HepG2 (cell line): ENCODE data around the gene PARVA. TPM values are rescaled to one million over a fixed set of nuclear protein-coding genes. Genes with fewer than 3 reads are reported as not detected.

ENCODE experiments used
- ATAC-seq: fragments of 200-7000 bp; cut with Tn5 transposase; 3 replicates; pipeline ENCODE4 v1.9.1; 2020; ENCODE audit warnings: mild to moderate bottlenecking, moderate library complexity
- BruUV-seq: library from RNA; stranded (reverse); fragments of 400-500 nt; replicated peaks from 2 replicates; lab custom pipeline; 2021; lab: Mats Ljungman, UMichigan
- CTCF ChIA-PET: fragments of 300-600 bp; formaldehyde crosslinking; extraction: SDS; loops from one replicate; lab custom pipeline; 2021; ENCODE audit warnings: low total read pairs, inconsistent platforms, low intra/inter-chr PET ratio; lab: Yijun Ruan, JAX
- POLR2A ChIA-PET: fragments of 350-600 bp; sonication (Branson Sonifier 250); formaldehyde crosslinking; loops from one replicate; lab custom pipeline; 2020; ENCODE audit warnings: antibody characterized with exemption, inconsistent platforms; lab: Yijun Ruan, JAX
- DNase-seq: peaks from one replicate; pipeline ENCODE4 v3.0.0-alpha.2; 2015; ENCODE audit warnings: low spot score
- FAIRE-seq: peaks from 3 replicates; lab custom pipeline; 2011; peaks lifted over from hg19 to GRCh38; lab: Jason Lieb, UNC
- H2AFZ ChIP-seq: one replicate; pipeline ENCODE4 v1.6.1; 2011; ENCODE audit warnings: low read length, inconsistent platforms
- H3K27ac ChIP-seq: fragments of 300-600 bp; 3 replicates; pipeline ENCODE4 v1.8.0; 2011; ENCODE audit warnings: mixed run types, mild to moderate bottlenecking, mixed read lengths, low read length, inconsistent platforms; ENCODE audit not compliant: insufficient read depth; ENCODE audit errors: extremely low read length
- H3K27me3 ChIP-seq, 2 experiments: fragments of 200-600 bp in 1 of 2; 2 replicates in 1 of 2; 3 replicates in 1 of 2; pipeline versions ENCODE4 v1.6.0 to v1.8.0; 2011; ENCODE audit warnings: low read length in 2 of 2, mild to moderate bottlenecking in 2 of 2, moderate library complexity in 2 of 2, inconsistent platforms in 1 of 2; ENCODE audit not compliant: insufficient read depth in 2 of 2, control insufficient read depth in 1 of 2
- H3K36me3 ChIP-seq, 2 experiments: fragments of 200-600 bp in 1 of 2; replicated peaks in 1 of 2; 2 replicates in 1 of 2; 3 replicates in 1 of 2; pipeline versions ENCODE4 v1.5.1 to v1.8.0; 2011; ENCODE audit warnings: low read length in 2 of 2, inconsistent platforms in 1 of 2; ENCODE audit not compliant: insufficient read depth in 2 of 2, control insufficient read depth in 1 of 2
- H3K4me1 ChIP-seq: 2 replicates; pipeline ENCODE4 v1.5.1; 2012; ENCODE audit warnings: low read length, inconsistent platforms; ENCODE audit not compliant: insufficient read depth
- H3K4me2 ChIP-seq: 2 replicates; pipeline ENCODE4 v1.6.0; 2011; ENCODE audit warnings: low read depth, low read length, inconsistent platforms
- H3K4me3 ChIP-seq, 3 experiments: fragments of 200-600 bp in 1 of 3; sonication (generic), shearing (Covaris generic) in 1 of 3; replicated peaks in 1 of 3; 2 replicates each; pipeline ENCODE4 v1.5.1; 2011 to 2016; ENCODE audit warnings: low read length in 3 of 3, inconsistent platforms in 2 of 3, low read depth in 2 of 3, mild to moderate bottlenecking in 2 of 3, control low read depth in 1 of 3, mixed read lengths in 1 of 3; ENCODE audit not compliant: insufficient read depth in 1 of 3
- H3K79me2 ChIP-seq: one replicate; pipeline ENCODE4 v1.6.1; 2011; ENCODE audit warnings: low read length, inconsistent platforms; ENCODE audit not compliant: insufficient read depth
- H3K9ac ChIP-seq: 2 replicates; pipeline ENCODE4 v1.6.0; 2011; ENCODE audit warnings: mild to moderate bottlenecking, low read depth, low read length, inconsistent platforms; ENCODE audit not compliant: insufficient read depth
- H3K9me3 ChIP-seq: 2 replicates; pipeline ENCODE4 v1.5.1; 2012; ENCODE audit warnings: mild to moderate bottlenecking, low read length
- H4K20me1 ChIP-seq: 2 replicates; pipeline ENCODE4 v1.6.0; 2011; ENCODE audit warnings: inconsistent platforms, mild to moderate bottlenecking, low read length, moderate library complexity; ENCODE audit not compliant: insufficient read depth
- FOXO1 ChIP-seq: sonication (generic); formaldehyde crosslinking; IDR thresholded peaks from 2 replicates; pipeline ENCODE4 v1.4.0; 2020; ENCODE audit warnings: missing genetic modification reagents
- JDP2 ChIP-seq: sonication (generic); formaldehyde crosslinking; IDR thresholded peaks from 2 replicates; pipeline ENCODE4 v1.8.1; 2022; ENCODE audit warnings: missing genetic modification reagents, borderline replicate concordance
- KAT7 ChIP-seq: IDR thresholded peaks from 2 replicates; pipeline ENCODE4 v1.6.1; 2018; ENCODE audit warnings: borderline replicate concordance, missing compliant biosample characterization
- RBFOX2 ChIP-seq: fragments of 200-400 bp; formaldehyde crosslinking; IDR thresholded peaks from 2 replicates; pipeline ENCODE4 v1.6.1; 2017; ENCODE audit warnings: low read depth, mild to moderate bottlenecking, low read length
- RFXANK ChIP-seq: IDR thresholded peaks from 2 replicates; pipeline ENCODE4 v1.6.1; 2016
- SP2 ChIP-seq: sonication (generic); formaldehyde crosslinking; IDR thresholded peaks from 2 replicates; pipeline ENCODE4 v1.5.1; 2020; ENCODE audit warnings: mild to moderate bottlenecking, missing genetic modification reagents
- TCF12 ChIP-seq, 2 experiments: fragments of 450-650 bp in 1 of 2; sonication (generic) in 1 of 2; formaldehyde crosslinking in 1 of 2; IDR thresholded peaks; 2 replicates each; pipeline versions ENCODE4 v1.6.1 to v1.8.0; 2017 to 2022; ENCODE audit warnings: antibody characterized with exemption in 1 of 2, mild to moderate bottlenecking in 1 of 2, missing genetic modification reagents in 1 of 2, moderate library complexity in 1 of 2
- ZFY ChIP-seq: sonication (generic); formaldehyde crosslinking; IDR thresholded peaks from 2 replicates; pipeline ENCODE4 v1.4.0; 2020; ENCODE audit warnings: missing genetic modification reagents
- ZNF605 ChIP-seq: sonication (generic); formaldehyde crosslinking; IDR thresholded peaks from 2 replicates; pipeline ENCODE4 v1.8.0; 2022; ENCODE audit warnings: mild to moderate bottlenecking, missing genetic modification reagents
- ZZZ3 ChIP-seq: sonication (generic); formaldehyde crosslinking; IDR thresholded peaks from 2 replicates; pipeline ENCODE4 v1.4.0; 2020; ENCODE audit warnings: missing genetic modification reagents, mild to moderate bottlenecking, borderline replicate concordance
- WGBS: methylation state at CpG from one replicate; pipeline ENCODE4 v1.1.6; 2017; ENCODE audit warnings: low lambda C conversion rate; 5-methylcytosine and 5-hydroxymethylcytosine counted together
- in situ Hi-C: cut with HindIII; loops from 2 replicates; pipeline ENCODE4 v1.10.0; 2017; ENCODE audit warnings: low pct_unique_long_range_greater_than_20kb; ENCODE audit not compliant: extremely low pct_ligation_motif_present
- intact Hi-C: fragments of 100-400 bp; cut with micrococcal nuclease; formaldehyde crosslinking; loops from one replicate; pipeline ENCODE4 v1.10.0; 2022; ENCODE audit not compliant: unreplicated experiment
- polyA plus RNA-seq, 8 experiments: library from polyadenylated mRNA; depleted of rRNA in 3 of 8; stranded (reverse) in 7 of 8; unstranded in 1 of 8; fragments of >200 nt; fragmentation: Illumina TruSeq in 4 of 8; extraction: Trizol in 4 of 8; gene quantifications; 2 replicates each; pipeline versions ENCODE4 v1.2.1 to v1.2.3, GENCODE V29; 2011 to 2016; ENCODE audit warnings: low read depth in 4 of 8, missing spikeins in 1 of 8, mixed read lengths in 1 of 8; ENCODE audit not compliant: insufficient read depth in 1 of 8
- total RNA-seq, 5 experiments: library from RNA; depleted of rRNA; stranded (reverse); fragments of >200 nt; fragmentation: Illumina TruSeq; extraction: Trizol; gene quantifications; 2 replicates each; pipeline ENCODE4 v1.2.3, GENCODE V29; 2016; ENCODE audit warnings: low read depth in 1 of 5
- TF ChIP-seq, protein P1 (sequence below), 2 experiments: sonication (generic) in 1 of 2; formaldehyde crosslinking in 1 of 2; IDR thresholded peaks; 2 replicates each; pipeline versions ENCODE4 v1.4.0 to v1.6.1; 2016 to 2020; ENCODE audit warnings: borderline replicate concordance in 1 of 2, low read depth in 1 of 2, mild to moderate bottlenecking in 1 of 2, missing genetic modification reagents in 1 of 2
- TF ChIP-seq, protein P2 (sequence below): sonication (generic); formaldehyde crosslinking; IDR thresholded peaks from 2 replicates; pipeline ENCODE4 v1.5.0; 2020; ENCODE audit warnings: missing genetic modification reagents, mild to moderate bottlenecking, borderline replicate concordance
- TF ChIP-seq, protein P3 (sequence below): sonication (generic); formaldehyde crosslinking; IDR thresholded peaks from 2 replicates; pipeline ENCODE4 v1.8.1; 2023; ENCODE audit warnings: missing genetic modification reagents, mild to moderate bottlenecking, borderline replicate concordance

The PARVA gene
- total and polyA plus RNA-seq, 2 of the 13 experiments (the other 11 are each of a cell fraction or from before 2014, with no cell fraction given): 5.9 to 9.1 TPM

DNA sequence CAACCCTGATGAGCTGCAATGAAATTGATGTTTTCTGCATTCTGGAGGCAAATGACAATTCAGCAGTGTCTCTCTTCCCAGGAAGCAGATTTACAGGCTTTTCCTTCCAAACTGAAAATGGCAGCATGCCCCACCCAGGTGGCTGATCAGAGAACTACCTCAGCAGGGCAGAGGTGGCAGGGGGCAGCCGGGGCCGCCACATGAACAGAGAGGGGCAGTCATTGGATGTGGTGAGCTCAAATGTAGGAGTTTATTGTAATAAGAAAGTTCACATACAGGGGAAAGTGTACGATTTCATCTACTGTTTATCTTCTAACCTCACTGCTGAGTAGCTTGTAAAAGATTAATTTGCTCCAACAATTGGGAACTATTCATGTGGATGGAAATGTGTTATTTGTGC lies 15.7 kb upstream of the PARVA start:
- no peak for TF ChIP-seq JDP2 (CRISPR knock-in tag)
- no peak for TF ChIP-seq KAT7 (CRISPR knock-in tag)
- H3K9me3 ChIP-seq: no peaks in the 10 kb centered on the region
- no TSS peak for BruUV-seq
- H3K27ac ChIP-seq: no peak overlapping the region
- H3K4me3 ChIP-seq: no peak overlapping the region
- H3K4me1 ChIP-seq: peaks cover 23% of the 10 kb centered on the region
- DNase-seq (no peak), FAIRE-seq (no peak), ATAC-seq (no peak)
- POLR2A ChIA-PET: no interaction called here
- H4K20me1 ChIP-seq: no peaks in the 10 kb centered on the region
- no peaks in the 10 kb centered on the region for H3K79me2 ChIP-seq
- CTCF ChIA-PET: no interaction called here
- H3K36me3 ChIP-seq: no peaks in the 10 kb centered on the region
- H3K9ac ChIP-seq: no peak overlapping the region
- intact Hi-C loops: no loop called here
- in situ Hi-C loops: no loop called here
- 25% methylated on average over 3 of the region's 3 CpGs for WGBS
- H3K27me3 ChIP-seq: no peaks in the 10 kb centered on the region; a peak in 1 of 5 replicates
- no peak overlapping the region for H2AFZ ChIP-seq
- H3K4me2 ChIP-seq: no peak overlapping the region

DNA sequence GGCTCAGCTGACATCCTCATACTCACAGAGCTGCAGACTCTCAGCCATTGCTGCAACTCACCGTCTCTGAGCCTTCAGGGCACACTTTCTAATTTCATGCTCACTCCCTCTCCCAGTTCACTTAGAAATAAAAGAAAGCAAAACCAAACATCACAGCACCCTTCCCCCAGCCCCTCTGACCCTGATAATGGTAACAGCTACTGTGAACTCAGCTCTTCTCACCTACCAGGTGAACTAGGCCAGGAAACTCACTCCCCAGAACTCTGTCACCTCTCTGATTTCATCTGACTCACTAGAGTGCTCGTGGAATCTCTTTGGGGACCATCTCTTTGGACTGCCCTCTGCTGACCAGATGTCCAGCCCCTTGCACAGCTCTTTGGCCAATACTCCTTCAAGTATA lies 14.5 kb upstream of the PARVA start:
- CTCF ChIA-PET: no interaction called here
- no peaks in the 10 kb centered on the region; a peak in 1 of 5 replicates for H3K27me3 ChIP-seq
- no TSS peak for BruUV-seq
- TF ChIP-seq, protein P1, sequence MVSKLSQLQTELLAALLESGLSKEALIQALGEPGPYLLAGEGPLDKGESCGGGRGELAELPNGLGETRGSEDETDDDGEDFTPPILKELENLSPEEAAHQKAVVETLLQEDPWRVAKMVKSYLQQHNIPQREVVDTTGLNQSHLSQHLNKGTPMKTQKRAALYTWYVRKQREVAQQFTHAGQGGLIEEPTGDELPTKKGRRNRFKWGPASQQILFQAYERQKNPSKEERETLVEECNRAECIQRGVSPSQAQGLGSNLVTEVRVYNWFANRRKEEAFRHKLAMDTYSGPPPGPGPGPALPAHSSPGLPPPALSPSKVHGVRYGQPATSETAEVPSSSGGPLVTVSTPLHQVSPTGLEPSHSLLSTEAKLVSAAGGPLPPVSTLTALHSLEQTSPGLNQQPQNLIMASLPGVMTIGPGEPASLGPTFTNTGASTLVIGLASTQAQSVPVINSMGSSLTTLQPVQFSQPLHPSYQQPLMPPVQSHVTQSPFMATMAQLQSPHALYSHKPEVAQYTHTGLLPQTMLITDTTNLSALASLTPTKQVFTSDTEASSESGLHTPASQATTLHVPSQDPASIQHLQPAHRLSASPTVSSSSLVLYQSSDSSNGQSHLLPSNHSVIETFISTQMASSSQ (IDR thresholded peaks at IDR 0.05; ENCODE audit: low read depth): no peak
- TF ChIP-seq, protein P1 (CRISPR knock-in tag; IDR thresholded peaks at IDR 0.05; ENCODE audit: borderline replicate concordance): no peak
- no peak for TF ChIP-seq TCF12 (IDR thresholded peaks at IDR 0.05)
- TF ChIP-seq TCF12 (CRISPR knock-in tag; IDR thresholded peaks at IDR 0.05): no peak
- TF ChIP-seq, protein P2, sequence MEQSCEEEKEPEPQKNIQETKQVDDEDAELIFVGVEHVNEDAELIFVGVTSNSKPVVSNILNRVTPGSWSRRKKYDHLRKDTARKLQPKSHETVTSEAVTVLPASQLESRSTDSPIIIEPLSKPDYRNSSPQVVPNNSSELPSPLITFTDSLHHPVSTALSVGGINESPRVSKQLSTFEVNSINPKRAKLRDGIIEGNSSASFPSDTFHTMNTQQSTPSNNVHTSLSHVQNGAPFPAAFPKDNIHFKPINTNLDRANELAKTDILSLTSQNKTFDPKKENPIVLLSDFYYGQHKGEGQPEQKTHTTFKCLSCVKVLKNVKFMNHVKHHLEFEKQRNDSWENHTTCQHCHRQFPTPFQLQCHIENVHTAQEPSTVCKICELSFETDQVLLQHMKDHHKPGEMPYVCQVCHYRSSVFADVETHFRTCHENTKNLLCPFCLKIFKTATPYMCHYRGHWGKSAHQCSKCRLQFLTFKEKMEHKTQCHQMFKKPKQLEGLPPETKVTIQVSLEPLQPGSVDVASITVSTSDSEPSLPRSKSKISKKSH: no peak
- TF ChIP-seq, protein P3, sequence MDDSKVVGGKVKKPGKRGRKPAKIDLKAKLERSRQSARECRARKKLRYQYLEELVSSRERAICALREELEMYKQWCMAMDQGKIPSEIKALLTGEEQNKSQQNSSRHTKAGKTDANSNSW: no peak
- TF ChIP-seq ZNF605 (CRISPR knock-in tag): no peak
- no peak for TF ChIP-seq RBFOX2
- TF ChIP-seq FOXO1: no peak
- no peak for TF ChIP-seq SP2 (CRISPR knock-in tag)
- TF ChIP-seq ZZZ3 (CRISPR knock-in tag): no peak
- TF ChIP-seq ZFY: no peak
- TF ChIP-seq RFXANK (CRISPR knock-in tag): no peak

More for the DNA sequence above, 14.5 kb upstream of the PARVA start:
- Histone ChIP-seq H3K4me1 (peaks cover 30% of the 10 kb centered on the region), H3K9me3 (no peaks in the 10 kb centered on the region), H3K27ac (no peak overlapping the region), H2AFZ (no peak overlapping the region), H3K79me2 (no peaks in the 10 kb centered on the region), H3K4me2 (no peak overlapping the region), H4K20me1 (no peaks in the 10 kb centered on the region), H3K4me3 (no peak overlapping the region), H3K36me3 (no peaks in the 10 kb centered on the region), H3K9ac (no peak overlapping the region)
- WGBS: 5% methylated on average over 2 of the region's 2 CpGs
- POLR2A ChIA-PET: no interaction called here
- no peak for FAIRE-seq
- no peak for DNase-seq
- in situ Hi-C loops (no loop called here), intact Hi-C loops (no loop called here)
- ATAC-seq: no peak
